ENCODE results near the gene CORIN. TPM values are rescaled to one million over a fixed set of nuclear protein-coding genes. Genes with fewer than 3 reads are reported as not detected.

Gene CORIN
- polyA plus RNA-seq, 2 of the 4 experiments (the other 2 are of a cell fraction): 0.03 TPM; not detected in 1

DNA sequence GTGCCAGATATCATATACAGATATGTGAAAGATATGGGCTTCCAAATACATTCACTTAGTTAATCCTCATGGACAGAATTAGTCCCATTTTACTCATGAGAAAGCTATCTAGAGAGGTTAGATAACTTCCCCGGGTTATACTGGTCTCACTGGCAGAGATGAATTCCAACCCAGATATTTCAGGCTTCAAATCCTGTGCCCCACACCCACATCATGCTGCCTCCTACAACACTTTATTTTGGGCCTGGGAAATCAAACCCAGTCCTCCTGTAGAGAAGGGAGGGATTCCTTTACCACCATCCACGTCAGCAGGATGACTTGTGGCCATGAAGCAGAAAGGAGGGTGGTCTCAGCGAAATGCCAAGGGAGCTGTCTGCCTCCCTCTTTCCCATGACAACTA is 239.0 kb downstream of the CORIN start:
- ChIA-PET POLR2A (no interaction called here), CTCF (no interaction called here)
- Histone ChIP-seq H3K4me3 (no peak overlapping the region), H3K27ac (no peak overlapping the region), H3K9me3 (no peaks in the 10 kb centered on the region), H3K4me2 (no peak overlapping the region), H3K4me1 (no peaks in the 10 kb centered on the region)
- ATAC-seq (no peak), FAIRE-seq (no peak), DNase-seq (ENCODE audit: low read depth in 1 of 2, low spot score in 1 of 2) (no peak)
- TF ChIP-seq MYC (IDR thresholded peaks at IDR 0.05; ENCODE audit: borderline replicate concordance, low read length) (no peak), SREBF2 (IDR thresholded peaks at IDR 0.05) (no peak), NFE2L2 (conservative IDR thresholded peaks at IDR 0.05; ENCODE audit: low read length) (no peak), ZSCAN20 (CRISPR knock-in tag; IDR thresholded peaks at IDR 0.05) (no peak), PHF8 (IDR thresholded peaks at IDR 0.05; ENCODE audit: borderline replicate concordance, low read depth) (no peak), EP300 (IDR thresholded peaks at IDR 0.05) (no peak), NPAS2 (CRISPR knock-in tag; IDR thresholded peaks at IDR 0.05; ENCODE audit: borderline replicate concordance) (no peak), ZFP36 (IDR thresholded peaks at IDR 0.05; ENCODE audit: borderline replicate concordance, partially characterized antibody) (no peak), CHD2 (IDR thresholded peaks at IDR 0.05; ENCODE audit: low read length, partially characterized antibody) (no peak), FOXS1 (CRISPR knock-in tag; IDR thresholded peaks at IDR 0.05) (no peak), CBX8 (IDR thresholded peaks at IDR 0.05) (no peak), ZNF302 (CRISPR knock-in tag; IDR thresholded peaks at IDR 0.05) (no peak), TP53 (CRISPR knock-in tag; IDR thresholded peaks at IDR 0.05) (no peak), RFX5 (IDR thresholded peaks at IDR 0.05) (no peak), MAFK (IDR thresholded peaks at IDR 0.05; ENCODE audit: partially characterized antibody) (no peak), RNF2 (IDR thresholded peaks at IDR 0.05; ENCODE audit: borderline replicate concordance, low read depth) (no peak), FOSB (CRISPR knock-in tag; IDR thresholded peaks at IDR 0.05) (no peak), HEYL (CRISPR knock-in tag; IDR thresholded peaks at IDR 0.05) (no peak)
- TF ChIP-seq, protein P1, sequence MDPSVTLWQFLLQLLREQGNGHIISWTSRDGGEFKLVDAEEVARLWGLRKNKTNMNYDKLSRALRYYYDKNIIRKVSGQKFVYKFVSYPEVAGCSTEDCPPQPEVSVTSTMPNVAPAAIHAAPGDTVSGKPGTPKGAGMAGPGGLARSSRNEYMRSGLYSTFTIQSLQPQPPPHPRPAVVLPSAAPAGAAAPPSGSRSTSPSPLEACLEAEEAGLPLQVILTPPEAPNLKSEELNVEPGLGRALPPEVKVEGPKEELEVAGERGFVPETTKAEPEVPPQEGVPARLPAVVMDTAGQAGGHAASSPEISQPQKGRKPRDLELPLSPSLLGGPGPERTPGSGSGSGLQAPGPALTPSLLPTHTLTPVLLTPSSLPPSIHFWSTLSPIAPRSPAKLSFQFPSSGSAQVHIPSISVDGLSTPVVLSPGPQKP (IDR thresholded peaks at IDR 0.05; ENCODE audit: low read depth, low read length): no peak
- WGBS (ENCODE audit: missing lambda C conversion rate): 11% methylated on average over 3 of the region's 3 CpGs

DNA sequence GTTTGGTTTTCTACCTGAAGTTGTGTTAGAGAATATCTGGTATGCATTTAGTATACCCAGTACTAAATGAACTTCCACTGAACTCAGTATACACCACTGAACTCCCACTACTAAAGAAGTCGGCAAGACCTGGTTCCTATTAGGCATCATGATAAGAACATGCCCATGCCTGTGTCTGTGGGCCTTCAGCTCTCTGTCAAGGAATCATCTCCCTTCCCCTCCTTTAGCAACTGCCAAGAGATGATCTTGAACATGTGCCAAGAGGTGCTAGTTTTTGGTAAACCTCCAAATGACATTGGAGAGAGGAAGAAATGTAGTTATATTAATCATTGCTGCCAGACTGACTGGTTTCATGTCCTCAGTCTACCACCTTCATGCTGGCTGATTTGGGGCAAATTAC is 239.5 kb downstream of the CORIN start:
- Histone ChIP-seq H3K4me3 (no peak overlapping the region), H3K9me3 (no peaks in the 10 kb centered on the region), H3K27ac (no peak overlapping the region), H3K4me2 (no peak overlapping the region), H3K4me1 (no peaks in the 10 kb centered on the region)
- CTCF ChIA-PET: no interaction called here
- ATAC-seq (no peak), DNase-seq (ENCODE audit: low read depth in 1 of 2, low spot score in 1 of 2) (no peak), FAIRE-seq (no peak)
- POLR2A ChIA-PET: no interaction called here
- TF ChIP-seq, protein P2, sequence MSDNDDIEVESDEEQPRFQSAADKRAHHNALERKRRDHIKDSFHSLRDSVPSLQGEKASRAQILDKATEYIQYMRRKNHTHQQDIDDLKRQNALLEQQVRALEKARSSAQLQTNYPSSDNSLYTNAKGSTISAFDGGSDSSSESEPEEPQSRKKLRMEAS (IDR thresholded peaks at IDR 0.05): no peak
- no peak for TF ChIP-seq CEBPB (IDR thresholded peaks at IDR 0.05)
- TF ChIP-seq CHD4 (IDR thresholded peaks at IDR 0.05; ENCODE audit: borderline replicate concordance): no peak
- TF ChIP-seq, protein P3, sequence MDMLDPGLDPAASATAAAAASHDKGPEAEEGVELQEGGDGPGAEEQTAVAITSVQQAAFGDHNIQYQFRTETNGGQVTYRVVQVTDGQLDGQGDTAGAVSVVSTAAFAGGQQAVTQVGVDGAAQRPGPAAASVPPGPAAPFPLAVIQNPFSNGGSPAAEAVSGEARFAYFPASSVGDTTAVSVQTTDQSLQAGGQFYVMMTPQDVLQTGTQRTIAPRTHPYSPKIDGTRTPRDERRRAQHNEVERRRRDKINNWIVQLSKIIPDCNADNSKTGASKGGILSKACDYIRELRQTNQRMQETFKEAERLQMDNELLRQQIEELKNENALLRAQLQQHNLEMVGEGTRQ (IDR thresholded peaks at IDR 0.05): no peak
- TF ChIP-seq RAD21 (conservative IDR thresholded peaks at IDR 0.05 in 1 of 2, IDR thresholded peaks at IDR 0.05 in 1 of 2): no peak
- WGBS (ENCODE audit: missing lambda C conversion rate): 78% methylated on average over 1 of the region's 1 CpG

DNA sequence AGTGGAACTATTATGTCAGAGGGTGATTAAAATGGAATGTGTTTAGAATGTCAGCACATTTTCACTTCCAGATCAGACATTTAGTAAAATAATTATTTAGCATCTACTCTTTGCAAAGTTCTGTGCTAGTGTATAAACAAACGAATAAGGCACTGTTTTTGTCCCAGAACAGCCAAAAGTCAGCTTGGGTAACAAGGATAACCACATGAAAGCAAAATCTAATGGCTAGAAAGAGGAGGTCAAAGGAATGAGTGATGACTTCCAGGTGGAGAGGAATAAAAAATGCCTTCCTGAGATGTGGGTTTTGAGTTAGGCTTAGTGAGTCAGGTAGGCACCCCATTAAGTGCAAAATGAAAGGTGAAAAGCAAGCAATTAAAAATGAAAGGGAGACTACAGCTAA is 240.2 kb downstream of the CORIN start:
- Histone ChIP-seq H3K27ac (no peak overlapping the region), H3K9me3 (no peaks in the 10 kb centered on the region), H3K4me2 (no peak overlapping the region), H3K4me3 (no peak overlapping the region), H3K4me1 (no peaks in the 10 kb centered on the region)
- WGBS (ENCODE audit: missing lambda C conversion rate): 9% methylated on average over 1 of the region's 1 CpG
- DNase-seq (ENCODE audit: low read depth in 1 of 2, low spot score in 1 of 2) (no peak), FAIRE-seq (no peak), ATAC-seq (no peak)
- ChIA-PET POLR2A (no interaction called here), CTCF (no interaction called here)
- TF ChIP-seq CHD4 (IDR thresholded peaks at IDR 0.05; ENCODE audit: borderline replicate concordance) (no peak), NFE2L2 (conservative IDR thresholded peaks at IDR 0.05; ENCODE audit: low read length) (no peak), FOXS1 (CRISPR knock-in tag; IDR thresholded peaks at IDR 0.05) (no peak), FOSL2 (IDR thresholded peaks at IDR 0.05) (no peak), FOSL2 (CRISPR knock-in tag; IDR thresholded peaks at IDR 0.05) (no peak), EHF (CRISPR knock-in tag; IDR thresholded peaks at IDR 0.05) (no peak), HDAC2 (IDR thresholded peaks at IDR 0.05) (no peak), RCOR1 (IDR thresholded peaks at IDR 0.05; ENCODE audit: low read depth, low read length) (no peak), GATA3 (IDR thresholded peaks at IDR 0.05; ENCODE audit: borderline replicate concordance) (no peak), HEYL (CRISPR knock-in tag; IDR thresholded peaks at IDR 0.05) (no peak)
- TF ChIP-seq, protein P4, sequence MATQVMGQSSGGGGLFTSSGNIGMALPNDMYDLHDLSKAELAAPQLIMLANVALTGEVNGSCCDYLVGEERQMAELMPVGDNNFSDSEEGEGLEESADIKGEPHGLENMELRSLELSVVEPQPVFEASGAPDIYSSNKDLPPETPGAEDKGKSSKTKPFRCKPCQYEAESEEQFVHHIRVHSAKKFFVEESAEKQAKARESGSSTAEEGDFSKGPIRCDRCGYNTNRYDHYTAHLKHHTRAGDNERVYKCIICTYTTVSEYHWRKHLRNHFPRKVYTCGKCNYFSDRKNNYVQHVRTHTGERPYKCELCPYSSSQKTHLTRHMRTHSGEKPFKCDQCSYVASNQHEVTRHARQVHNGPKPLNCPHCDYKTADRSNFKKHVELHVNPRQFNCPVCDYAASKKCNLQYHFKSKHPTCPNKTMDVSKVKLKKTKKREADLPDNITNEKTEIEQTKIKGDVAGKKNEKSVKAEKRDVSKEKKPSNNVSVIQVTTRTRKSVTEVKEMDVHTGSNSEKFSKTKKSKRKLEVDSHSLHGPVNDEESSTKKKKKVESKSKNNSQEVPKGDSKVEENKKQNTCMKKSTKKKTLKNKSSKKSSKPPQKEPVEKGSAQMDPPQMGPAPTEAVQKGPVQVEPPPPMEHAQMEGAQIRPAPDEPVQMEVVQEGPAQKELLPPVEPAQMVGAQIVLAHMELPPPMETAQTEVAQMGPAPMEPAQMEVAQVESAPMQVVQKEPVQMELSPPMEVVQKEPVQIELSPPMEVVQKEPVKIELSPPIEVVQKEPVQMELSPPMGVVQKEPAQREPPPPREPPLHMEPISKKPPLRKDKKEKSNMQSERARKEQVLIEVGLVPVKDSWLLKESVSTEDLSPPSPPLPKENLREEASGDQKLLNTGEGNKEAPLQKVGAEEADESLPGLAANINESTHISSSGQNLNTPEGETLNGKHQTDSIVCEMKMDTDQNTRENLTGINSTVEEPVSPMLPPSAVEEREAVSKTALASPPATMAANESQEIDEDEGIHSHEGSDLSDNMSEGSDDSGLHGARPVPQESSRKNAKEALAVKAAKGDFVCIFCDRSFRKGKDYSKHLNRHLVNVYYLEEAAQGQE (IDR thresholded peaks at IDR 0.05): no peak
- TF ChIP-seq, protein P5, sequence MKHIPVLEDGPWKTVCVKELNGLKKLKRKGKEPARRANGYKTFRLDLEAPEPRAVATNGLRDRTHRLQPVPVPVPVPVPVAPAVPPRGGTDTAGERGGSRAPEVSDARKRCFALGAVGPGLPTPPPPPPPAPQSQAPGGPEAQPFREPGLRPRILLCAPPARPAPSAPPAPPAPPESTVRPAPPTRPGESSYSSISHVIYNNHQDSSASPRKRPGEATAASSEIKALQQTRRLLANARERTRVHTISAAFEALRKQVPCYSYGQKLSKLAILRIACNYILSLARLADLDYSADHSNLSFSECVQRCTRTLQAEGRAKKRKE (CRISPR knock-in tag; IDR thresholded peaks at IDR 0.05; ENCODE audit: low read depth): no peak
